K562 (cell line): ENCODE results near the gene CNOT2. TPM values are rescaled to one million over a fixed set of nuclear protein-coding genes. Genes with fewer than 3 reads are reported as not detected.

Source experiments
- ASH1L ChIP-seq: fragments of 450-650 bp; IDR thresholded peaks from 2 replicates; pipeline ENCODE4 v1.6.1; 2018; ENCODE audit warnings: borderline replicate concordance, mild to moderate bottlenecking, low read depth; ENCODE audit not compliant: partially characterized antibody
- BRF1 ChIP-seq: IDR thresholded peaks from 3 replicates; pipeline ENCODE4 v1.6.1; 2011; ENCODE audit warnings: borderline replicate concordance, mild to moderate bottlenecking; ENCODE audit not compliant: insufficient read length; ENCODE audit errors: extremely low read depth
- C11orf30 ChIP-seq: fragments of 450-650 bp; IDR thresholded peaks from 2 replicates; pipeline ENCODE4 v1.6.1; 2016; ENCODE audit warnings: low read depth, mild to moderate bottlenecking
- NEUROD1 ChIP-seq: fragments of 150-350 bp; IDR thresholded peaks from 2 replicates; pipeline ENCODE4 v1.6.1; 2014; ENCODE audit warnings: borderline replicate concordance, low read length, low read depth; ENCODE audit not compliant: partially characterized antibody
- PPARD ChIP-seq: fragments of 250-450 bp; sonication (Bioruptor Pico); IDR thresholded peaks from 2 replicates; pipeline ENCODE4 v1.8.0; 2022; ENCODE audit warnings: inconsistent platforms, mild to moderate bottlenecking, moderate library complexity
- SAFB ChIP-seq: fragments of 200-400 bp; formaldehyde crosslinking; IDR thresholded peaks from 2 replicates; pipeline ENCODE4 v1.6.1; 2017; ENCODE audit warnings: low read depth, low read length, borderline replicate concordance
- SREBF1 ChIP-seq: fragments of 150-350 bp; IDR thresholded peaks from 2 replicates; pipeline ENCODE4 v1.6.1; 2014; ENCODE audit warnings: antibody characterized with exemption, low read depth, low read length, borderline replicate concordance
- TRIM28 ChIP-seq: fragments of 450-650 bp; IDR thresholded peaks from 2 replicates; pipeline ENCODE4 v1.6.1; 2017
- ZNF444 ChIP-seq: fragments of 250-450 bp; sonication (Bioruptor Pico); IDR thresholded peaks from 2 replicates; pipeline ENCODE4 v1.4.0; 2020; ENCODE audit warnings: mild to moderate bottlenecking, moderate library complexity
- polyA plus RNA-seq, 8 experiments: library from polyadenylated mRNA; depleted of rRNA in 4 of 8; stranded (reverse) in 5 of 8; unstranded in 3 of 8; fragments of >200 nt; fragmentation: Nextera tagmentation in 2 of 8; fragmentation: Illumina TruSeq in 1 of 8; extraction: Ambion mirVana in 2 of 8; extraction: Trizol in 1 of 8; gene quantifications; 2 replicates each; pipeline versions ENCODE4 v1.2.1 to v1.2.3, GENCODE V29; 2011 to 2014; ENCODE audit warnings: inconsistent platforms in 1 of 8, missing spikeins in 1 of 8
- total RNA-seq, 7 experiments: library from RNA; depleted of rRNA in 6 of 7; stranded (reverse); fragments of >200 nt in 6 of 7; fragmentation: Illumina TruSeq in 2 of 7; extraction: Trizol in 2 of 7; gene quantifications; 2 replicates each; pipeline versions ENCODE4 v1.2.1 to v1.2.3, GENCODE V29; 2011 to 2021; ENCODE audit warnings: low replicate concordance in 1 of 7
- TF ChIP-seq, protein P1 (sequence below): fragments of 450-650 bp; IDR thresholded peaks from 2 replicates; pipeline ENCODE4 v1.6.1; 2016; ENCODE audit warnings: low read depth
- TF ChIP-seq, protein P2 (sequence below): fragments of 450-650 bp; formaldehyde crosslinking; IDR thresholded peaks from 2 replicates; pipeline ENCODE4 v1.4.0; 2020; ENCODE audit warnings: mild to moderate bottlenecking, moderate library complexity
- TF ChIP-seq, protein P3 (sequence below): sonication (generic); formaldehyde crosslinking; IDR thresholded peaks from 2 replicates; pipeline ENCODE4 v1.8.0; 2022; ENCODE audit warnings: mild to moderate bottlenecking, missing genetic modification reagents
- TF ChIP-seq, protein P4 (sequence below): fragments of 250-450 bp; sonication (Bioruptor Pico); IDR thresholded peaks from 2 replicates; pipeline ENCODE4 v1.4.0; 2020; ENCODE audit warnings: mild to moderate bottlenecking
- TF ChIP-seq, protein P5 (sequence below): sonication (generic); formaldehyde crosslinking; IDR thresholded peaks from 2 replicates; pipeline ENCODE4 v1.8.0; 2022; ENCODE audit warnings: missing genetic modification reagents, mild to moderate bottlenecking, borderline replicate concordance

The CNOT2 gene
- total and polyA plus RNA-seq, 9 of the 15 experiments (the other 6 are each of a cell fraction or from before 2014, with no cell fraction given), result 43.6 to 119 (median 84.4) TPM

DNA sequence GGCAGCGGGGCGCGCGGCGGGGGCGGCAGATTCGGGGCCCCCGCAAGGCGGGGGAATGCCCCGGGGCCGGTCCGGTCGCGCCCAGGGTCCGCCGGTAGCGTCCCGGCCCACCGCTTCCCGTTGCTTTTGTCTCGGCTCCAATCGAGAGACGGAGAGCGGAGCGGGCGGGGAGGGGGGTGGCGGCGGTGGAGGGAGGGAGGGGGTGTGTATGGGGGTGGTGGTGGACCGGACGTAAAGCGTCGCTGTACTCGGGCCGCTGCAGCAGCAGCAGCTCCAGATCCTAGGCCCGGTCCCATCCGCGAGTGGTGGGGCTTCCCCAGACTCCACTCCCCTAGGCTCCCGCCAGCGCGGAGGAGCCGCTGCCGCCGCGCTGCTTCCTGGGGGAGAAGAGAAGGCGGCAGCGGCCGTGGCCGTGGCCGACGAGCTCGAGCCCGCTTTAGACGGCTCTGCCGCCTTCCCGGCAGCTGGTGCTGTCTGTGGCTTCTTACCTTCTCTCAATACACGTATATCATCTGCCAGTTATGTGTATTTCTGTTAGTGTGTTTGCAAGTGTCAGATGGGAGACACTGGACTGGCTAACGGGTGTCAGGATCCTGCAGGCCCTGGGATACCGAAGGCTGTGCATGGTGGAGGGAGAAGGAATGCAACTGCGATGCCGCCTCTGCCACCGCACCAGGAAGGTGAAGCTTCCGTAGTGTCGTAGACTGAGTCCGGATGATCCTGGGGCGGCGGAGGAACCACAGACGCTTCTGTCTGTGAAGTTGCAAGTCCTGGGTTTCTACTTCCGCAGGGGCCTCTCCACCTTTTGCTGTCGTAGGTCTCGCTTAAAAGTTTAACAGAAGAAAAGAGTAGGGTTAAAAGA, 508 bp downstream of the CNOT2 start (continued):
- TF ChIP-seq, protein P1, sequence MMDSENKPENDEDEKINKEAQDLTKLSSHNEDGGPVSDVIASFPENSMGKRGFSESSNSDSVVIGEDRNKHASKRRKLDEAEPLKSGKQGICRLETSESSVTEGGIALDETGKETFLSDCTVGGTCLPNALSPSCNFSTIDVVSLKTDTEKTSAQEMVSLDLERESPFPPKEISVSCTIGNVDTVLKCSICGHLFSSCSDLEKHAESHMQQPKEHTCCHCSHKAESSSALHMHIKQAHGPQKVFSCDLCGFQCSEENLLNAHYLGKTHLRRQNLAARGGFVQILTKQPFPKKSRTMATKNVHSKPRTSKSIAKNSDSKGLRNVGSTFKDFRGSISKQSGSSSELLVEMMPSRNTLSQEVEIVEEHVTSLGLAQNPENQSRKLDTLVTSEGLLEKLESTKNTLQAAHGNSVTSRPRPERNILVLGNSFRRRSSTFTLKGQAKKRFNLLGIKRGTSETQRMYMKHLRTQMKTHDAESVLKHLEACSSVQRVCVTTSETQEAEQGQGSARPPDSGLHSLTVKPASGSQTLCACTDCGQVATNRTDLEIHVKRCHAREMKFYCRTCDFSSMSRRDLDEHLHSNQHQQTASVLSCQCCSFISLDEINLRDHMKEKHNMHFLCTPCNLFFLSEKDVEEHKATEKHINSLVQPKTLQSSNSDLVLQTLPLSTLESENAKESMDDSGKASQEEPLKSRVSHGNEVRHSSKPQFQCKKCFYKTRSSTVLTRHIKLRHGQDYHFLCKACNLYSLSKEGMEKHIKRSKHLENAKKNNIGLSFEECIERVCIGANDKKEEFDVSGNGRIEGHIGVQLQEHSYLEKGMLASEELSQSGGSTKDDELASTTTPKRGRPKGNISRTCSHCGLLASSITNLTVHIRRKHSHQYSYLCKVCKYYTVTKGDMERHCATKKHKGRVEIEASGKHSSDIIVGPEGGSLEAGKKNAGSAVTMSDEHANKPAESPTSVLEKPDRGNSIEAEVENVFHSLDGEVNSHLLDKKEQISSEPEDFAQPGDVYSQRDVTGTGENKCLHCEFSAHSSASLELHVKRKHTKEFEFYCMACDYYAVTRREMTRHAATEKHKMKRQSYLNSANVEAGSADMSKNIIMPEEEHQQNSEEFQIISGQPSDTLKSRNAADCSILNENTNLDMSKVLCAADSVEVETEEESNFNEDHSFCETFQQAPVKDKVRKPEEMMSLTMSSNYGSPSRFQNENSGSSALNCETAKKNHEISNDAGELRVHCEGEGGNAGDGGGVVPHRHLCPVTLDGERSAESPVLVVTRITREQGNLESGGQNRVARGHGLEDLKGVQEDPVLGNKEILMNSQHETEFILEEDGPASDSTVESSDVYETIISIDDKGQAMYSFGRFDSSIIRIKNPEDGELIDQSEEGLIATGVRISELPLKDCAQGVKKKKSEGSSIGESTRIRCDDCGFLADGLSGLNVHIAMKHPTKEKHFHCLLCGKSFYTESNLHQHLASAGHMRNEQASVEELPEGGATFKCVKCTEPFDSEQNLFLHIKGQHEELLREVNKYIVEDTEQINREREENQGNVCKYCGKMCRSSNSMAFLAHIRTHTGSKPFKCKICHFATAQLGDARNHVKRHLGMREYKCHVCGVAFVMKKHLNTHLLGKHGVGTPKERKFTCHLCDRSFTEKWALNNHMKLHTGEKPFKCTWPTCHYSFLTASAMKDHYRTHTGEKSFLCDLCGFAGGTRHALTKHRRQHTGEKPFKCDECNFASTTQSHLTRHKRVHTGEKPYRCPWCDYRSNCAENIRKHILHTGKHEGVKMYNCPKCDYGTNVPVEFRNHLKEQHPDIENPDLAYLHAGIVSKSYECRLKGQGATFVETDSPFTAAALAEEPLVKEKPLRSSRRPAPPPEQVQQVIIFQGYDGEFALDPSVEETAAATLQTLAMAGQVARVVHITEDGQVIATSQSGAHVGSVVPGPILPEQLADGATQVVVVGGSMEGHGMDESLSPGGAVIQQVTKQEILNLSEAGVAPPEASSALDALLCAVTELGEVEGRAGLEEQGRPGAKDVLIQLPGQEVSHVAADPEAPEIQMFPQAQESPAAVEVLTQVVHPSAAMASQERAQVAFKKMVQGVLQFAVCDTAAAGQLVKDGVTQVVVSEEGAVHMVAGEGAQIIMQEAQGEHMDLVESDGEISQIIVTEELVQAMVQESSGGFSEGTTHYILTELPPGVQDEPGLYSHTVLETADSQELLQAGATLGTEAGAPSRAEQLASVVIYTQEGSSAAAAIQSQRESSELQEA, result no peak
- TF ChIP-seq PPARD (CRISPR knock-in tag) (no peak), SREBF1 (no peak), SAFB (no peak), ASH1L (no peak), NEUROD1 (no peak), TRIM28 (no peak), C11orf30 (no peak), ZNF444 (CRISPR knock-in tag) (no peak), BRF1 (no peak)
- TF ChIP-seq, protein P2, sequence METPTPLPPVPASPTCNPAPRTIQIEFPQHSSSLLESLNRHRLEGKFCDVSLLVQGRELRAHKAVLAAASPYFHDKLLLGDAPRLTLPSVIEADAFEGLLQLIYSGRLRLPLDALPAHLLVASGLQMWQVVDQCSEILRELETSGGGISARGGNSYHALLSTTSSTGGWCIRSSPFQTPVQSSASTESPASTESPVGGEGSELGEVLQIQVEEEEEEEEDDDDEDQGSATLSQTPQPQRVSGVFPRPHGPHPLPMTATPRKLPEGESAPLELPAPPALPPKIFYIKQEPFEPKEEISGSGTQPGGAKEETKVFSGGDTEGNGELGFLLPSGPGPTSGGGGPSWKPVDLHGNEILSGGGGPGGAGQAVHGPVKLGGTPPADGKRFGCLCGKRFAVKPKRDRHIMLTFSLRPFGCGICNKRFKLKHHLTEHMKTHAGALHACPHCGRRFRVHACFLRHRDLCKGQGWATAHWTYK, result no peak
- TF ChIP-seq, protein P3, sequence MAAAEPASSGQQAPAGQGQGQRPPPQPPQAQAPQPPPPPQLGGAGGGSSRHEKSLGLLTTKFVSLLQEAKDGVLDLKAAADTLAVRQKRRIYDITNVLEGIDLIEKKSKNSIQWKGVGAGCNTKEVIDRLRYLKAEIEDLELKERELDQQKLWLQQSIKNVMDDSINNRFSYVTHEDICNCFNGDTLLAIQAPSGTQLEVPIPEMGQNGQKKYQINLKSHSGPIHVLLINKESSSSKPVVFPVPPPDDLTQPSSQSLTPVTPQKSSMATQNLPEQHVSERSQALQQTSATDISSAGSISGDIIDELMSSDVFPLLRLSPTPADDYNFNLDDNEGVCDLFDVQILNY (CRISPR knock-in tag), result no peak
- TF ChIP-seq, protein P4, sequence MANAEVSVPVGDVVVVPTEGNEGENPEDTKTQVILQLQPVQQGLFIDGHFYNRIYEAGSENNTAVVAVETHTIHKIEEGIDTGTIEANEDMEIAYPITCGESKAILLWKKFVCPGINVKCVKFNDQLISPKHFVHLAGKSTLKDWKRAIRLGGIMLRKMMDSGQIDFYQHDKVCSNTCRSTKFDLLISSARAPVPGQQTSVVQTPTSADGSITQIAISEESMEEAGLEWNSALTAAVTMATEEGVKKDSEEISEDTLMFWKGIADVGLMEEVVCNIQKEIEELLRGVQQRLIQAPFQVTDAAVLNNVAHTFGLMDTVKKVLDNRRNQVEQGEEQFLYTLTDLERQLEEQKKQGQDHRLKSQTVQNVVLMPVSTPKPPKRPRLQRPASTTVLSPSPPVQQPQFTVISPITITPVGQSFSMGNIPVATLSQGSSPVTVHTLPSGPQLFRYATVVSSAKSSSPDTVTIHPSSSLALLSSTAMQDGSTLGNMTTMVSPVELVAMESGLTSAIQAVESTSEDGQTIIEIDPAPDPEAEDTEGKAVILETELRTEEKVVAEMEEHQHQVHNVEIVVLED (CRISPR knock-in tag), result no peak
- TF ChIP-seq, protein P5, sequence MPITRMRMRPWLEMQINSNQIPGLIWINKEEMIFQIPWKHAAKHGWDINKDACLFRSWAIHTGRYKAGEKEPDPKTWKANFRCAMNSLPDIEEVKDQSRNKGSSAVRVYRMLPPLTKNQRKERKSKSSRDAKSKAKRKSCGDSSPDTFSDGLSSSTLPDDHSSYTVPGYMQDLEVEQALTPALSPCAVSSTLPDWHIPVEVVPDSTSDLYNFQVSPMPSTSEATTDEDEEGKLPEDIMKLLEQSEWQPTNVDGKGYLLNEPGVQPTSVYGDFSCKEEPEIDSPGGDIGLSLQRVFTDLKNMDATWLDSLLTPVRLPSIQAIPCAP (CRISPR knock-in tag), result no peak
